Measurements from ENCODE around the gene LYPD6B.

The LYPD6B gene

GRCh38 chr2:149185942-149186490 is 147.5 kb downstream of the LYPD6B start:
- no peaks in the 10 kb centered on the region for H3K9me2 ChIP-seq (replicated peaks; ENCODE audit: low read depth, low read length)
- H3K36me3 ChIP-seq (ENCODE audit: insufficient read depth, low read length): no peaks in the 10 kb centered on the region
- H3K4me1 ChIP-seq (ENCODE audit: insufficient read depth, low read length, poor library complexity, severe bottlenecking): no peaks in the 10 kb centered on the region
- no peaks in the 10 kb centered on the region for H3K9me3 ChIP-seq (ENCODE audit: insufficient read depth, low read depth, low read length)
- H3K27me3 ChIP-seq (ENCODE audit: insufficient read depth, low read length, poor library complexity, severe bottlenecking): no peaks in the 10 kb centered on the region
- TF ChIP-seq EZH2phosphoT487 (IDR thresholded peaks at IDR 0.05; ENCODE audit: borderline replicate concordance): no peak
- TF ChIP-seq CTCF (conservative IDR thresholded peaks at IDR 0.05; ENCODE audit: low read length): no peak
- H2AFZ ChIP-seq (ENCODE audit: low read length): no peak overlapping the region
- no peaks in the 10 kb centered on the region for H3F3A ChIP-seq (ENCODE audit: low read depth)
- H3K79me2 ChIP-seq (ENCODE audit: insufficient read depth, low read length): no peaks in the 10 kb centered on the region
- H3K4me2 ChIP-seq (ENCODE audit: low read depth, low read length, poor library complexity, severe bottlenecking): no peak overlapping the region
- no peak overlapping the region for H3K9ac ChIP-seq (ENCODE audit: low read depth, low read length, poor library complexity, severe bottlenecking)
- no peaks in the 10 kb centered on the region for H4K20me1 ChIP-seq (ENCODE audit: insufficient read depth, low read length, poor library complexity, severe bottlenecking)
- H3K4me3 ChIP-seq (ENCODE audit: low read length, poor library complexity, severe bottlenecking): no peak overlapping the region

- Histone ChIP-seq H3K27me3 (ENCODE audit: insufficient read depth, low read length, poor library complexity, severe bottlenecking) (no peaks in the 10 kb centered on the region), H3K4me3 (ENCODE audit: low read length, poor library complexity, severe bottlenecking) (no peak overlapping the region), H3K79me2 (ENCODE audit: insufficient read depth, low read length) (no peaks in the 10 kb centered on the region), H3K4me1 (ENCODE audit: insufficient read depth, low read length, poor library complexity, severe bottlenecking) (no peaks in the 10 kb centered on the region), H3K9me3 (ENCODE audit: insufficient read depth, low read depth, low read length) (no peaks in the 10 kb centered on the region), H2AFZ (ENCODE audit: low read length) (no peak overlapping the region), H3F3A (ENCODE audit: low read depth) (no peaks in the 10 kb centered on the region), H3K36me3 (ENCODE audit: insufficient read depth, low read length) (no peaks in the 10 kb centered on the region), H3K4me2 (ENCODE audit: low read depth, low read length, poor library complexity, severe bottlenecking) (no peak overlapping the region), H3K9ac (ENCODE audit: low read depth, low read length, poor library complexity, severe bottlenecking) (no peak overlapping the region), H3K9me2 (replicated peaks; ENCODE audit: low read depth, low read length) (no peaks in the 10 kb centered on the region), H4K20me1 (ENCODE audit: insufficient read depth, low read length, poor library complexity, severe bottlenecking) (no peaks in the 10 kb centered on the region)
- TF ChIP-seq CTCF (conservative IDR thresholded peaks at IDR 0.05; ENCODE audit: low read length): no peak
- no peak for TF ChIP-seq EZH2phosphoT487 (IDR thresholded peaks at IDR 0.05; ENCODE audit: borderline replicate concordance)
These were observed 148.6 kb downstream of the LYPD6B start for GRCh38 chr2:149187057-149187456.

DNA sequence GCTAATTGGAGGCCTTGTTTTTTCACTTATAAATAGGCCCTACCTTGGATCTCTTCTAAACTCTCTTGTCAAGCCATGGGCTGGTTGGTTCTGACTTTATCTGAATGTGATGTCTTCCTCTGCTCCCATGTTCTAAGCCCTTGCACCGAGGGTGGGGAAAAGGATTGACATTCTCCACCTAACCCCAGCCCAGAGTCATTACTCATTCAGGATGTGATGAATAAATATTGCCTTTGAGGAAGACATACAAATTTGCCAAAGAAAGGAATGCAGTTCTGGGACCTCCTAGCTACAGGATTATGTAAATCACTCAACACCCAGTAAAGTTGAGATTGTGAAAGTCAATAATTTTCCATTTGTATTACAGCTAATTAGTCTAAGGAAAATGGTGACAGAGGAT is 149.8 kb downstream of the LYPD6B start:
- no peaks in the 10 kb centered on the region for H3K9me3 ChIP-seq (ENCODE audit: insufficient read depth, low read depth, low read length)

More for the DNA sequence above, 149.8 kb downstream of the LYPD6B start:
- Histone ChIP-seq H4K20me1 (ENCODE audit: insufficient read depth, low read length, poor library complexity, severe bottlenecking) (no peaks in the 10 kb centered on the region), H3K27me3 (ENCODE audit: insufficient read depth, low read length, poor library complexity, severe bottlenecking) (no peaks in the 10 kb centered on the region), H3K9ac (ENCODE audit: low read depth, low read length, poor library complexity, severe bottlenecking) (no peak overlapping the region), H3F3A (ENCODE audit: low read depth) (no peaks in the 10 kb centered on the region), H3K4me2 (ENCODE audit: low read depth, low read length, poor library complexity, severe bottlenecking) (no peak overlapping the region), H3K36me3 (ENCODE audit: insufficient read depth, low read length) (no peaks in the 10 kb centered on the region), H2AFZ (ENCODE audit: low read length) (no peak overlapping the region), H3K4me1 (ENCODE audit: insufficient read depth, low read length, poor library complexity, severe bottlenecking) (no peaks in the 10 kb centered on the region), H3K4me3 (ENCODE audit: low read length, poor library complexity, severe bottlenecking) (no peak overlapping the region), H3K79me2 (ENCODE audit: insufficient read depth, low read length) (no peaks in the 10 kb centered on the region), H3K9me2 (replicated peaks; ENCODE audit: low read depth, low read length) (no peaks in the 10 kb centered on the region)
- no peak for TF ChIP-seq EZH2phosphoT487 (IDR thresholded peaks at IDR 0.05; ENCODE audit: borderline replicate concordance)
- no peak for TF ChIP-seq CTCF (conservative IDR thresholded peaks at IDR 0.05; ENCODE audit: low read length)

All from Loucy (cell line).